Liver (tissue), 9 donors: ENCODE data around the gene SULT1C4. TPM values are rescaled to one million over a fixed set of nuclear protein-coding genes. Genes with fewer than 3 reads are reported as not detected.

Source experiments
- DNase-seq: peaks from one replicate; pipeline ENCODE4 v3.0.0-alpha.2; 2017; ENCODE audit warnings: low spot score
- H3K27ac ChIP-seq, 2 donors: one replicate each; pipeline ENCODE4 v1.7.0; 2013; ENCODE audit warnings: inconsistent platforms in 2 of 2, low read length in 2 of 2, control low read depth in 1 of 2, low read depth in 1 of 2, mild to moderate bottlenecking in 1 of 2
- H3K27me3 ChIP-seq, 4 donors: one replicate each; pipeline versions ENCODE4 v1.6.1 to v1.7.0; 2013; ENCODE audit warnings: low read length in 3 of 4, inconsistent platforms in 1 of 4, mild to moderate bottlenecking in 1 of 4, moderate library complexity in 1 of 4; ENCODE audit not compliant: control insufficient read depth in 4 of 4, insufficient read depth in 4 of 4
- H3K36me3 ChIP-seq, 4 donors: one replicate each; pipeline versions ENCODE4 v1.6.1 to v1.7.0; 2013; ENCODE audit warnings: low read length in 3 of 4, mild to moderate bottlenecking in 3 of 4, low read depth in 1 of 4, moderate library complexity in 1 of 4; ENCODE audit not compliant: control insufficient read depth in 4 of 4, insufficient read depth in 3 of 4
- H3K4me1 ChIP-seq, 4 donors: one replicate each; pipeline versions ENCODE4 v1.6.1 to v1.7.0; 2013; ENCODE audit warnings: low read length in 3 of 4, mild to moderate bottlenecking in 3 of 4, moderate library complexity in 1 of 4; ENCODE audit not compliant: control insufficient read depth in 4 of 4, insufficient read depth in 4 of 4
- H3K4me3 ChIP-seq, 3 donors: one replicate each; pipeline versions ENCODE4 v1.6.1 to v1.7.0; 2013; ENCODE audit warnings: low read length in 3 of 3, control low read depth in 1 of 3, low read depth in 1 of 3, mild to moderate bottlenecking in 1 of 3
- H3K9ac ChIP-seq, 2 donors: one replicate each; pipeline ENCODE4 v1.7.0; 2013; ENCODE audit warnings: low read length in 2 of 2, mild to moderate bottlenecking in 2 of 2, moderate library complexity in 2 of 2, control low read depth in 1 of 2, low read depth in 1 of 2
- H3K9me3 ChIP-seq, 4 donors: one replicate each; pipeline versions ENCODE4 v1.6.1 to v1.7.0; 2013; ENCODE audit warnings: low read length in 3 of 4; ENCODE audit not compliant: control insufficient read depth in 4 of 4
- ATF3 ChIP-seq: IDR thresholded peaks from 2 replicates; pipeline ENCODE4 v1.6.1; 2016; ENCODE audit warnings: antibody characterized with exemption
- EGR1 ChIP-seq, 2 donors: IDR thresholded peaks; 2 replicates each; pipeline ENCODE4 v1.6.1; 2016 to 2018; ENCODE audit warnings: antibody characterized with exemption in 2 of 2, low read depth in 2 of 2
- FOXA1 ChIP-seq: IDR thresholded peaks from 2 replicates; pipeline ENCODE4 v1.6.1; 2016; ENCODE audit warnings: antibody characterized with exemption
- FOXA2 ChIP-seq: IDR thresholded peaks from 2 replicates; pipeline ENCODE4 v1.6.1; 2016; ENCODE audit warnings: antibody characterized with exemption
- GABPA ChIP-seq, 2 donors: IDR thresholded peaks in 1 of 2; conservative IDR thresholded peaks in 1 of 2; 2 replicates each; pipeline ENCODE4 v1.6.1; 2016; ENCODE audit warnings: antibody characterized with exemption in 2 of 2, mild to moderate bottlenecking in 1 of 2, moderate library complexity in 1 of 2
- HNF4A ChIP-seq, 2 donors: conservative IDR thresholded peaks; 2 replicates each; pipeline ENCODE4 v1.6.1; 2016; ENCODE audit warnings: antibody characterized with exemption in 2 of 2, mild to moderate bottlenecking in 2 of 2
- HNF4G ChIP-seq: IDR thresholded peaks from 2 replicates; pipeline ENCODE4 v1.6.1; 2016; ENCODE audit warnings: antibody characterized with exemption
- JUND ChIP-seq, 2 donors: IDR thresholded peaks; 2 replicates each; pipeline ENCODE4 v1.6.1; 2016; ENCODE audit warnings: antibody characterized with exemption in 2 of 2
- MAX ChIP-seq: IDR thresholded peaks from 2 replicates; pipeline ENCODE4 v1.6.1; 2016; ENCODE audit warnings: antibody characterized with exemption
- NR2F2 ChIP-seq: IDR thresholded peaks from 2 replicates; pipeline ENCODE4 v1.6.1; 2016; ENCODE audit warnings: antibody characterized with exemption
- RAD21 ChIP-seq, 2 donors: IDR thresholded peaks; 2 replicates each; pipeline ENCODE4 v1.6.1; 2016; ENCODE audit warnings: antibody characterized with exemption in 2 of 2, mild to moderate bottlenecking in 2 of 2
- REST ChIP-seq: IDR thresholded peaks from 2 replicates; pipeline ENCODE4 v1.6.1; 2016; ENCODE audit warnings: antibody characterized with exemption, mild to moderate bottlenecking
- RXRA ChIP-seq, 2 donors: IDR thresholded peaks; 2 replicates each; pipeline ENCODE4 v1.6.1; 2017 to 2018; ENCODE audit warnings: antibody characterized with exemption in 2 of 2, mild to moderate bottlenecking in 1 of 2
- SP1 ChIP-seq: IDR thresholded peaks from 2 replicates; pipeline ENCODE4 v1.6.1; 2018; ENCODE audit warnings: antibody characterized with exemption, mild to moderate bottlenecking
- TAF1 ChIP-seq: conservative IDR thresholded peaks from 2 replicates; pipeline ENCODE4 v1.6.1; 2016; ENCODE audit warnings: antibody characterized with exemption, mild to moderate bottlenecking
- YY1 ChIP-seq: IDR thresholded peaks from 2 replicates; pipeline ENCODE4 v1.6.1; 2016; ENCODE audit warnings: antibody characterized with exemption, mild to moderate bottlenecking
- ZBTB33 ChIP-seq: IDR thresholded peaks from 2 replicates; pipeline ENCODE4 v1.6.1; 2016; ENCODE audit warnings: antibody characterized with exemption
- WGBS: extraction: QIAGEN DNeasy Blood & Tissue Kit; methylation state at CpG from one replicate; pipeline ENCODE4 v1.1.7; 2013; 5-methylcytosine and 5-hydroxymethylcytosine counted together
- polyA plus RNA-seq, 2 donors: library from polyadenylated mRNA; stranded (reverse) in 1 of 2; unstranded in 1 of 2; fragments of 200-250 nt in 1 of 2; fragments of >200 nt in 1 of 2; fragmentation: Nextera tagmentation in 1 of 2; extraction: Ambion mirVana in 1 of 2; gene quantifications; one replicate each; pipeline versions ENCODE4 v1.2.1 to v1.2.3, GENCODE V29; 2013 to 2015
- total RNA-seq, 2 donors: library from RNA; depleted of rRNA; stranded (reverse); fragments of >200 nt; gene quantifications; one replicate each; pipeline ENCODE4 v1.2.3, GENCODE V29; 2014
- TF ChIP-seq, protein P1 (sequence below): fragments of 150-350 bp; IDR thresholded peaks from 2 replicates; pipeline ENCODE4 v1.5.1; 2017; ENCODE audit warnings: improper control_type of control experiment, low read depth, low read length; ENCODE audit not compliant: missing input control
- donor health status: healthy.
- donor health status: healthy.
- donor health status: healthy.
- donor health status: healthy.
- donor health status: healthy.

SULT1C4 gene
- total and polyA plus RNA-seq, 4 donors: 1.0 to 12.8 (median 1.3) TPM

DNA sequence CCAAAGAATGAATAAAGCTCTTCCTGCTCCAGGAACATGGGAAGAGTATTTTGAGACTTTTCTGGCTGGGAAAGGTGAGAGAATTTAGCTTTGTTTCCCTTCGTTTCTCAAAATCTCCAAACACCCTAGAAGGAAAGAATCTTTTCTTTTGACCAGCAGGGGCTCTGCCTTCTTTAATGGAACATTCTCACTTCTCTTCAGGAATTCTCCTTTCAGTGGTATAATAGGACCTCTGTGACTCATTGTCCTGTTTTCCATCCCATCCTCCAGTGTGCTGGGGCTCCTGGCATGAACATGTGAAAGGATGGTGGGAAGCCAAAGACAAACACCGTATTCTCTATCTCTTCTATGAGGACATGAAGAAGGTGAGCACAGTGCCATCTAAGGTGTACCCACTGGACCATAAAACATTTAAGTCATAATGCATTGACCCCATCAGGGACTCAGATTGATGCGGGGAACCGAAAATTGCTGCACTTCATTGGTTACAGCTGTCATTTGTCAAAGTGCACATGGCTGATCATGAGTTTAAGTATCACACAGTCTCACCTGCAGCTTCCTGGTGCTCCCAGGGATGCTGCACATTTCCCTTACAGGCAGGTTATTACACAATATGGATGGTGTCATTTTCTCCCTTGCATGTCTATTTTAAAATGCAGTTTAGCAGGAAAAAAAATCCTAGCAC is 5.5 kb downstream of the SULT1C4 start:
- Histone ChIP-seq H3K36me3 (no peaks in the 10 kb centered on the region), H3K27me3 (no peaks in the 10 kb centered on the region), H3K4me3 (no peak overlapping the region), H3K9ac (no peak overlapping the region), H3K4me1 (peaks cover 0 to 2% (median 0%) of the 10 kb centered on the region in 4 donors), H3K9me3 (no peaks in the 10 kb centered on the region), H3K27ac (no peak overlapping the region)
- no peak for DNase-seq
- WGBS: 93% methylated on average over 4 of the region's 4 CpGs
- TF ChIP-seq NR2F2 (no peak), GABPA (IDR thresholded peaks at IDR 0.05 in 1 of 2, conservative IDR thresholded peaks at IDR 0.05 in 1 of 2) (no peak), EGR1 (IDR thresholded peaks at IDR 0.05; ENCODE audit: low read depth in 2 of 2) (no peak), TAF1 (no peak), RXRA (IDR thresholded peaks at IDR 0.05) (no peak), SP1 (no peak), HNF4A (conservative IDR thresholded peaks at IDR 0.05) (no peak), RAD21 (IDR thresholded peaks at IDR 0.05) (no peak), YY1 (no peak), ZBTB33 (no peak), FOXA1 (no peak), MAX (no peak), HNF4G (no peak), FOXA2 (no peak), REST (no peak), ATF3 (no peak), JUND (IDR thresholded peaks at IDR 0.05) (no peak)
- TF ChIP-seq, protein P1, sequence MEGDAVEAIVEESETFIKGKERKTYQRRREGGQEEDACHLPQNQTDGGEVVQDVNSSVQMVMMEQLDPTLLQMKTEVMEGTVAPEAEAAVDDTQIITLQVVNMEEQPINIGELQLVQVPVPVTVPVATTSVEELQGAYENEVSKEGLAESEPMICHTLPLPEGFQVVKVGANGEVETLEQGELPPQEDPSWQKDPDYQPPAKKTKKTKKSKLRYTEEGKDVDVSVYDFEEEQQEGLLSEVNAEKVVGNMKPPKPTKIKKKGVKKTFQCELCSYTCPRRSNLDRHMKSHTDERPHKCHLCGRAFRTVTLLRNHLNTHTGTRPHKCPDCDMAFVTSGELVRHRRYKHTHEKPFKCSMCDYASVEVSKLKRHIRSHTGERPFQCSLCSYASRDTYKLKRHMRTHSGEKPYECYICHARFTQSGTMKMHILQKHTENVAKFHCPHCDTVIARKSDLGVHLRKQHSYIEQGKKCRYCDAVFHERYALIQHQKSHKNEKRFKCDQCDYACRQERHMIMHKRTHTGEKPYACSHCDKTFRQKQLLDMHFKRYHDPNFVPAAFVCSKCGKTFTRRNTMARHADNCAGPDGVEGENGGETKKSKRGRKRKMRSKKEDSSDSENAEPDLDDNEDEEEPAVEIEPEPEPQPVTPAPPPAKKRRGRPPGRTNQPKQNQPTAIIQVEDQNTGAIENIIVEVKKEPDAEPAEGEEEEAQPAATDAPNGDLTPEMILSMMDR: no peak
